Heart right ventricle (tissue), 16 donors: ENCODE measurements around the gene RAB28. TPM values are rescaled to one million over a fixed set of nuclear protein-coding genes. Genes with fewer than 3 reads are reported as not detected.
A peak's percentile ranks its signal among the peaks of the same experiment; 100 is the strongest.

Experiments
- ATAC-seq, 8 donors: fragments of 200-7000 bp; cut with Tn5 transposase; one replicate each; pipeline ENCODE4 v1.9.1; 2020; ENCODE audit warnings: mild to moderate bottlenecking in 8 of 8, moderate library complexity in 8 of 8, moderate number of reproducible peaks in 1 of 8
- DNase-seq, 2 donors: peaks; one replicate each; pipeline ENCODE4 v3.0.0-alpha.2; 2020
- H3K27ac ChIP-seq, 10 donors: fragments of 200-600 bp; sonication (generic) in 2 of 10; one replicate each; pipeline versions ENCODE4 v1.5.0 to v1.8.0; 2020 to 2022; ENCODE audit warnings: mild to moderate bottlenecking in 3 of 10
- H3K27me3 ChIP-seq, 7 donors: fragments of 200-600 bp; one replicate each; pipeline ENCODE4 v1.8.0; 2021 to 2022; ENCODE audit warnings: mild to moderate bottlenecking in 2 of 7
- H3K36me3 ChIP-seq, 9 donors: fragments of 200-600 bp; sonication (generic) in 1 of 9; one replicate each; pipeline versions ENCODE4 v1.5.0 to v1.8.0; 2020 to 2022; ENCODE audit warnings: mild to moderate bottlenecking in 2 of 9
- H3K4me1 ChIP-seq, 9 donors: fragments of 200-600 bp; sonication (generic) in 1 of 9; one replicate each; pipeline versions ENCODE4 v1.5.0 to v1.8.0; 2020 to 2022; ENCODE audit warnings: mild to moderate bottlenecking in 4 of 9
- H3K4me3 ChIP-seq, 10 donors: fragments of 200-600 bp; sonication (generic) in 2 of 10; one replicate each; pipeline versions ENCODE4 v1.5.0 to v1.8.0; 2020 to 2022; ENCODE audit warnings: mild to moderate bottlenecking in 7 of 10, moderate library complexity in 2 of 10
- H3K9me3 ChIP-seq, 11 donors: fragments of 200-600 bp in 10 of 11; sonication (generic) in 2 of 11; one replicate each; pipeline versions ENCODE4 v1.5.0 to v1.8.0; 2013 to 2022; ENCODE audit warnings: mild to moderate bottlenecking in 2 of 11, control low read depth in 1 of 11, moderate library complexity in 1 of 11
- WGBS, 2 donors: extraction: QIAGEN DNeasy Blood & Tissue Kit; methylation state at CpG; one replicate each; pipeline ENCODE4 v1.1.7; 2013; ENCODE audit warnings: inconsistent platforms in 1 of 2; 5-methylcytosine and 5-hydroxymethylcytosine counted together
- intact Hi-C, 10 donors: fragments of 100-400 bp; cut with DNase I; formaldehyde crosslinking; loops; one replicate each; pipeline versions ENCODE4 v1.11.1 to v1.14.2; 2022
- polyA plus RNA-seq, 2 donors: library from polyadenylated mRNA; stranded (reverse); fragments of 200-250 nt; gene quantifications; one replicate each; pipeline ENCODE4 v1.2.3, GENCODE V29; 2013
- total RNA-seq, 10 donors: library from RNA; stranded (reverse); fragmentation: NEBNext Ultra II Directional in 3 of 10; extraction: Animal tissue kit (Norgen Biotek cat#: 25700) in 3 of 10; gene quantifications; one replicate each; pipeline versions ENCODE4 v1.2.1 to v1.2.4, GENCODE V29; 2021 to 2023
- TF ChIP-seq, protein P1 (sequence below), 9 donors: fragments of 200-600 bp; sonication (generic) in 2 of 9; IDR thresholded peaks; one replicate each; pipeline versions ENCODE4 v1.5.0 to v1.8.0; 2021 to 2022; ENCODE audit warnings: antibody characterized with exemption in 9 of 9, mild to moderate bottlenecking in 5 of 9, moderate library complexity in 1 of 9
- donor health status: Arrhythmogenic right ventricular cardiomyopathy.
- donor health status: ischemic (EF 13 %, LVEDD 7.1; RV severe dilation, severe dysfunction).
- donor health status: healthy with polysubstance abuse.
- donor health status: DM: no; HTN: yes; CAD: no.
- donor health status: DM: no; HTN: no; CAD: no.
- donor health status: ischemic (EF 25% LVEDD 6.9; RV normal size, moderate dysfunction).
- donor health status: ischemic (EF 25% LVEDD 5.7; RV mildly dilated, moderate dysfunction).
- donor health status: healthy.
- donor health status: DM: yes; HTN: yes; CAD: no.
- donor health status: Ischemic cardiomyopathy.
- donor health status: ischemic (EF 35%, LVEDD 5.7; RV mildly dilated, moderate dysfunction).
- donor health status: nonischemic (EF 11% LVEDD 7.7; RV severe dilation, severe dysfunction).
- donor health status: DM: yes; HTN: yes; CAD: no.
- donor health status: PGD.
- donor health status: ischemic (EF 29% LVEDD 5.4; RV normal size, mild dysfunction).
- donor health status: nonischemic (EF 23%, LVEDD 6.1; RV moderate dilation, normal function).

RAB28 gene
- total and polyA plus RNA-seq, 12 donors: 12.7 to 27.5 (median 20.3) TPM

DNA sequence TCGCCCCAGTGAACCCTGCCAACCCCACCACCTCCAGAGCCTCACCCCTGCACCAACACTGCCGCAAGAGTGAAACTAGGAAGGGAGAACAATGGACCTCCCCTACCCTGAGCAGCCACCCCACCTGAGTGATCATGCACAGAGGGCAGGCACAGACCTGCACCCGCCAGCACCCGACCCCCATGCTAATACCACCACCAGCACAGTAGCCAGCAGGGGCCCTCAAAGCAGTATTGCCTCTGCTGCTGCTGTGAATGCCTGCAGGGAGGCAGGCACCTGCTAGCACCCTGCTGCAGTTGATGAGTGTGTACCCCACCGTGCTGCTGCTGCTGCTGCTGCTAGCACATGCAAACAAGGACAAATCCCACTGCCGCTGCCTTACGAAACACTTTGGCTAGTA lies 100.1 kb downstream of the RAB28 start:
- DNase-seq (no peak), ATAC-seq (peak in 3 of 8 donors; percentile 24 to 71 (median 31))
- no peaks in the 10 kb centered on the region for H3K27me3 ChIP-seq
- intact Hi-C loops: no loop called here
- no peak overlapping the region for H3K4me3 ChIP-seq
- H3K4me1 ChIP-seq: peaks cover 0 to 18% (median 0%) of the 10 kb centered on the region in 9 donors
- WGBS, 2 donors: 93 to 94% methylated on average over 7 of the region's 7 CpGs
- H3K36me3 ChIP-seq: peaks cover 0 to 21% (median 0%) of the 10 kb centered on the region in 9 donors
- H3K9me3 ChIP-seq: peaks cover 0 to 15% (median 0%) of the 10 kb centered on the region in 11 donors
- TF ChIP-seq, protein P1, sequence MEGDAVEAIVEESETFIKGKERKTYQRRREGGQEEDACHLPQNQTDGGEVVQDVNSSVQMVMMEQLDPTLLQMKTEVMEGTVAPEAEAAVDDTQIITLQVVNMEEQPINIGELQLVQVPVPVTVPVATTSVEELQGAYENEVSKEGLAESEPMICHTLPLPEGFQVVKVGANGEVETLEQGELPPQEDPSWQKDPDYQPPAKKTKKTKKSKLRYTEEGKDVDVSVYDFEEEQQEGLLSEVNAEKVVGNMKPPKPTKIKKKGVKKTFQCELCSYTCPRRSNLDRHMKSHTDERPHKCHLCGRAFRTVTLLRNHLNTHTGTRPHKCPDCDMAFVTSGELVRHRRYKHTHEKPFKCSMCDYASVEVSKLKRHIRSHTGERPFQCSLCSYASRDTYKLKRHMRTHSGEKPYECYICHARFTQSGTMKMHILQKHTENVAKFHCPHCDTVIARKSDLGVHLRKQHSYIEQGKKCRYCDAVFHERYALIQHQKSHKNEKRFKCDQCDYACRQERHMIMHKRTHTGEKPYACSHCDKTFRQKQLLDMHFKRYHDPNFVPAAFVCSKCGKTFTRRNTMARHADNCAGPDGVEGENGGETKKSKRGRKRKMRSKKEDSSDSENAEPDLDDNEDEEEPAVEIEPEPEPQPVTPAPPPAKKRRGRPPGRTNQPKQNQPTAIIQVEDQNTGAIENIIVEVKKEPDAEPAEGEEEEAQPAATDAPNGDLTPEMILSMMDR (IDR thresholded peaks at IDR 0.05): no peak
- no peak overlapping the region for H3K27ac ChIP-seq

DNA sequence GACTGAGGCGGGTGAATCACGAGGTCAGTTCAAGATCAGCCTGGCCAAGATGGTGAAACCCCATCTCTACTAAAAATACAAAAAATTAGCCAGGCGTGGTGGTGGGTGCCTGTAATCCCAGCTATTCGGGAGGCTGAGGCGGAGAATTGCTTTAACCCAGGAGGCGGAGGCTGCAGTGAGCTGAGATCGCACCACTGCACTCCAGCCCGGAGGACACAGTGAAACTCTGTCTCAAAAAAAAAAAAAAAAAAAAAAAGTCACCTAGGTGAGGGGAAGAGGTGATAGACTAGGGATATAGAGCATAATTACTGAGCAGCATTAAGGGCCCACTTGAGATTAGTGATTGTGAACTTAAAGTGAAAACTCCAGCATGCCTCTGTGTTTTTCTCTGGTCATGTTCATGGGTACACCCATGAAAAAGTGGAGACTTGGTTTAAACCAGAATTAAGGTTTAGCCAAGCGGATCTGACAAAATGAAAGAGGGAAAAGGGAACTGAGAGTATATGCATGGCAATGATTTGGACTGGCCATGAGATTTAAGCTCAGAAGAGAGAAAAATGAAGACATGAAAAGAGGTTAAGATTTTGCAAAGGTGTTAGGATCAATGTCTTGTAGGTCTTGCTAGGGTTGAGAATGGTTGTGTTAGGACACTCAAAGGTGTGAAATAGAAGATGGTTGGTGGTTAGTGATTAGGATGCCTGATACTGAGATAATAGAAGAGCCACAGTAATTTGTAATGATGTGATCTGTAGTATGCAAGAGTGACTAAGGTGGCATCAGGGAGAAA lies 105.0 kb downstream of the RAB28 start:
- intact Hi-C loops: no loop called here
- peaks cover 0 to 11% (median 0%) of the 10 kb centered on the region in 9 donors for H3K4me1 ChIP-seq
- 98 to 99% methylated on average over 9 of the region's 9 CpGs for WGBS, 2 donors
- no peak overlapping the region for H3K4me3 ChIP-seq
- TF ChIP-seq, protein P1 (IDR thresholded peaks at IDR 0.05): no peak
- H3K9me3 ChIP-seq: no peaks in the 10 kb centered on the region
- DNase-seq (no peak), ATAC-seq (no peak)
- no peak overlapping the region for H3K27ac ChIP-seq
- peaks cover 0 to 22% (median 0%) of the 10 kb centered on the region in 9 donors for H3K36me3 ChIP-seq
- H3K27me3 ChIP-seq: no peaks in the 10 kb centered on the region

DNA sequence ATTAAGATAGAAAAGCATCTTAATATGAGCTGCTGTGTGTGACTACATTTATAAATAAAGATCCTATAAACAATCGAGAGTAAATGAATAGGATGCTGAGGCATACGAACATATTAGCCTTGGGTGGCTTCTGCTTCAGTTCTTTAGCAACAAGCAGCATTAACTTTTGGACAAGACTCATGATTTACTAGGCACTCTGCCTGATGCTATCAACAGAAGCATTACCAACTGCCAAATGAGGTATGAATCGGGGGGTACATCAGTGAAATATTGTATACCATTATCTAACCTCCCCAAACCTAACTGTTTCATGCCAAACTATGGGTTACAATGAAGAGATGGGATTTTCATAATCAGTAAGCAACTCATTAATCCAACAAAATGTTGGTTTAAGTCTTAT lies 113.1 kb downstream of the RAB28 start:
- H3K4me3 ChIP-seq: no peak overlapping the region
- peaks cover 0 to 5% (median 0%) of the 10 kb centered on the region in 9 donors for H3K4me1 ChIP-seq
- no peaks in the 10 kb centered on the region for H3K27me3 ChIP-seq
- TF ChIP-seq, protein P1 (IDR thresholded peaks at IDR 0.05): no peak
- intact Hi-C loops: no loop called here
- H3K27ac ChIP-seq: no peak overlapping the region
- WGBS, 2 donors: 76 to 79% methylated on average over 3 of the region's 3 CpGs
- DNase-seq (no peak), ATAC-seq (no peak)
- H3K36me3 ChIP-seq: peaks cover 0 to 17% (median 0%) of the 10 kb centered on the region in 9 donors
- no peaks in the 10 kb centered on the region for H3K9me3 ChIP-seq

DNA sequence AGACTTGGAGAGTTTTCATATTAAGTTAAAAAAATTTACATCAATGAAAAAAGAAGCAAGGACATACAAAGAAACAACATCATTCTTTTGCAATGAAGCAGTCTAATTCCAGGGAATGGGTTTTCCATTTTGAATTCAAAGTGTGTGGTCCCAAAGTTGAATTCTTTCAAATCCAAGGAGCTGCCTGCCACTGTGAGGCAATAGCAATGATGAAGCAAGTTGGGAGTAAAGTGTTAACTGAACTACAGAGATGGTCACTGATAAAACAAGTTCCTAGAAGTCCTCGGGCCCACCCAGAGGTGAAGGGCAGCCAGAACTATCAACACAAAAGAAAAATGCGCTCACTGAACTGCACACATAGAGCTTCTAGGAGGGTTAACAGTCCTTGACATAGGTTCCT lies 115.9 kb downstream of the RAB28 start:
- Histone ChIP-seq H3K4me1 (peaks cover 0 to 15% (median 4%) of the 10 kb centered on the region in 9 donors), H3K36me3 (peaks cover 0 to 17% (median 0%) of the 10 kb centered on the region in 9 donors), H3K4me3 (no peak overlapping the region), H3K9me3 (no peaks in the 10 kb centered on the region), H3K27me3 (no peaks in the 10 kb centered on the region), H3K27ac (no peak overlapping the region)
- WGBS, 2 donors: 48 to 58% methylated on average over 2 of the region's 2 CpGs
- TF ChIP-seq, protein P1 (IDR thresholded peaks at IDR 0.05): no peak
- intact Hi-C loops: no loop called here
- no peak for ATAC-seq
- no peak for DNase-seq
